GM21447 (cell line): ENCODE data around the gene MAPT.

Experiments
- ATAC-seq: cut with Tn5 transposase; IDR thresholded peaks from one replicate; pipeline ENCODE4 v1.9.1; 2021; ENCODE audit not compliant: unreplicated experiment

The MAPT gene

GRCh38 chr17:45986056-45986455 is 91.7 kb downstream of the MAPT start:
- no peak for ATAC-seq

GRCh38 chr17:45987706-45988105 is 93.4 kb downstream of the MAPT start:
- ATAC-seq, result no peak

- no peak for ATAC-seq
Observed at GRCh38 chr17:45989759-45990158, 95.4 kb downstream of the MAPT start.

- no peak for ATAC-seq
Observed at GRCh38 chr17:45990886-45991285, 96.5 kb downstream of the MAPT start.

GRCh38 chr17:45991341-45991740 is 97.0 kb downstream of the MAPT start:
- no peak for ATAC-seq

- no peak for ATAC-seq
Observed at GRCh38 chr17:45992175-45992574, 97.8 kb downstream of the MAPT start.

- no peak for ATAC-seq
Observed at GRCh38 chr17:45992904-45993303, 98.5 kb downstream of the MAPT start.

GRCh38 chr17:45993962-45994627 is 99.7 kb downstream of the MAPT start:
- no peak for ATAC-seq

GRCh38 chr17:45994987-45995386 is 100.6 kb downstream of the MAPT start:
- no peak for ATAC-seq

GRCh38 chr17:45995627-45996270 is 101.4 kb downstream of the MAPT start:
- ATAC-seq, result no peak

GRCh38 chr17:45996282-45996937 is 102.1 kb downstream of the MAPT start:
- no peak for ATAC-seq

- ATAC-seq, result no peak
Observed at GRCh38 chr17:45997166-45997565, 102.8 kb downstream of the MAPT start.

GRCh38 chr17:45997624-45998023 is 103.3 kb downstream of the MAPT start:
- ATAC-seq, result no peak

- ATAC-seq, result no peak
Observed at GRCh38 chr17:45998987-45999899, 104.9 kb downstream of the MAPT start, which contains the start of gene STH. Gene STH, plus strand, starts transcription at chr17:45999250. Its CDS starts 30 bp downstream, at chr17:45999280.

- ATAC-seq, result no peak
Observed at GRCh38 chr17:45999900-46000290, 105.5 kb downstream of the MAPT start.

- ATAC-seq, result no peak
Observed at GRCh38 chr17:46000292-46000691, 105.9 kb downstream of the MAPT start.

- ATAC-seq, result no peak
Observed at GRCh38 chr17:46000757-46001156, 106.4 kb downstream of the MAPT start.

- no peak for ATAC-seq
Observed at GRCh38 chr17:46001390-46002310, 107.3 kb downstream of the MAPT start.

- ATAC-seq, result no peak
Observed at GRCh38 chr17:46002311-46002972, 108.1 kb downstream of the MAPT start.

GRCh38 chr17:46002973-46003316 is 108.6 kb downstream of the MAPT start:
- ATAC-seq, result no peak
